HL-60 (cell line): ENCODE results near the gene PTPRT.

Experiments
- POLR2AphosphoS5 ChIP-seq: IDR thresholded peaks from 2 replicates; pipeline ENCODE4 v1.6.1; 2012; ENCODE audit warnings: low read depth
- TF ChIP-seq, protein P1 (sequence below): IDR thresholded peaks from one replicate; pipeline ENCODE4 v1.5.1; 2011; ENCODE audit warnings: low read length, control low read depth, inconsistent platforms; ENCODE audit not compliant: insufficient read depth
- TF ChIP-seq, protein P2 (sequence below): IDR thresholded peaks from 2 replicates; pipeline ENCODE4 v1.6.1; 2012; ENCODE audit warnings: low read depth; ENCODE audit not compliant: insufficient replicate concordance

DNA sequence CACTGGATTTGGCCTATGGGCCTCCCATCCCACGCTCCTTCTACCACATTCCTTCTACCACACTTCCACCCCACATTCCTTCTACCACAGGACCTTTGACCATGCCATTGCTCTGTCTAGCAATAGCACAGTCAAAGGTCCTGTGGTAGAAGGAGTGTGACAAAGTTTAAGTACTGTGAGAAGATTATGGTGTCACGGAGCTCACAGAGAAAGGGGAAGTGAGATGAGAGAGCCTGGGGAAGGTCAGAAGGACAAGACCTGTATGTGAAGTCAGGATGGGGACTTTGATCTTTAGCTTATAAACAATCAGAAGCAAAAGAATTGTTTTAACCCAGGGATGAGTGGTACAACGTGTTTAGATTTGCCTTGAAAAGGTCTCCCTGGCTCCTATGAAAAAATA lies 1003.4 kb downstream of the PTPRT start:
- TF ChIP-seq, protein P1, sequence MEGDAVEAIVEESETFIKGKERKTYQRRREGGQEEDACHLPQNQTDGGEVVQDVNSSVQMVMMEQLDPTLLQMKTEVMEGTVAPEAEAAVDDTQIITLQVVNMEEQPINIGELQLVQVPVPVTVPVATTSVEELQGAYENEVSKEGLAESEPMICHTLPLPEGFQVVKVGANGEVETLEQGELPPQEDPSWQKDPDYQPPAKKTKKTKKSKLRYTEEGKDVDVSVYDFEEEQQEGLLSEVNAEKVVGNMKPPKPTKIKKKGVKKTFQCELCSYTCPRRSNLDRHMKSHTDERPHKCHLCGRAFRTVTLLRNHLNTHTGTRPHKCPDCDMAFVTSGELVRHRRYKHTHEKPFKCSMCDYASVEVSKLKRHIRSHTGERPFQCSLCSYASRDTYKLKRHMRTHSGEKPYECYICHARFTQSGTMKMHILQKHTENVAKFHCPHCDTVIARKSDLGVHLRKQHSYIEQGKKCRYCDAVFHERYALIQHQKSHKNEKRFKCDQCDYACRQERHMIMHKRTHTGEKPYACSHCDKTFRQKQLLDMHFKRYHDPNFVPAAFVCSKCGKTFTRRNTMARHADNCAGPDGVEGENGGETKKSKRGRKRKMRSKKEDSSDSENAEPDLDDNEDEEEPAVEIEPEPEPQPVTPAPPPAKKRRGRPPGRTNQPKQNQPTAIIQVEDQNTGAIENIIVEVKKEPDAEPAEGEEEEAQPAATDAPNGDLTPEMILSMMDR, result no peak
- TF ChIP-seq, protein P2, sequence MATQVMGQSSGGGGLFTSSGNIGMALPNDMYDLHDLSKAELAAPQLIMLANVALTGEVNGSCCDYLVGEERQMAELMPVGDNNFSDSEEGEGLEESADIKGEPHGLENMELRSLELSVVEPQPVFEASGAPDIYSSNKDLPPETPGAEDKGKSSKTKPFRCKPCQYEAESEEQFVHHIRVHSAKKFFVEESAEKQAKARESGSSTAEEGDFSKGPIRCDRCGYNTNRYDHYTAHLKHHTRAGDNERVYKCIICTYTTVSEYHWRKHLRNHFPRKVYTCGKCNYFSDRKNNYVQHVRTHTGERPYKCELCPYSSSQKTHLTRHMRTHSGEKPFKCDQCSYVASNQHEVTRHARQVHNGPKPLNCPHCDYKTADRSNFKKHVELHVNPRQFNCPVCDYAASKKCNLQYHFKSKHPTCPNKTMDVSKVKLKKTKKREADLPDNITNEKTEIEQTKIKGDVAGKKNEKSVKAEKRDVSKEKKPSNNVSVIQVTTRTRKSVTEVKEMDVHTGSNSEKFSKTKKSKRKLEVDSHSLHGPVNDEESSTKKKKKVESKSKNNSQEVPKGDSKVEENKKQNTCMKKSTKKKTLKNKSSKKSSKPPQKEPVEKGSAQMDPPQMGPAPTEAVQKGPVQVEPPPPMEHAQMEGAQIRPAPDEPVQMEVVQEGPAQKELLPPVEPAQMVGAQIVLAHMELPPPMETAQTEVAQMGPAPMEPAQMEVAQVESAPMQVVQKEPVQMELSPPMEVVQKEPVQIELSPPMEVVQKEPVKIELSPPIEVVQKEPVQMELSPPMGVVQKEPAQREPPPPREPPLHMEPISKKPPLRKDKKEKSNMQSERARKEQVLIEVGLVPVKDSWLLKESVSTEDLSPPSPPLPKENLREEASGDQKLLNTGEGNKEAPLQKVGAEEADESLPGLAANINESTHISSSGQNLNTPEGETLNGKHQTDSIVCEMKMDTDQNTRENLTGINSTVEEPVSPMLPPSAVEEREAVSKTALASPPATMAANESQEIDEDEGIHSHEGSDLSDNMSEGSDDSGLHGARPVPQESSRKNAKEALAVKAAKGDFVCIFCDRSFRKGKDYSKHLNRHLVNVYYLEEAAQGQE, result no peak
- TF ChIP-seq POLR2AphosphoS5, result no peak
